ENCODE measurements around the gene SNRPA.

GRCh38 chr19:40705950-40706619, 44.9 kb upstream of the SNRPA start:
- TF ChIP-seq EP300 (IDR thresholded peaks at IDR 0.05; ENCODE audit: borderline replicate concordance) (no peak), FOXM1 (IDR thresholded peaks at IDR 0.05; ENCODE audit: borderline replicate concordance, low read depth) (no peak), ZBTB7A (IDR thresholded peaks at IDR 0.05; ENCODE audit: low read depth) (no peak), TCF12 (IDR thresholded peaks at IDR 0.05; ENCODE audit: low read depth) (no peak), CEBPB (IDR thresholded peaks at IDR 0.05) (no peak), MAX (IDR thresholded peaks at IDR 0.05) (no peak), YY1 (IDR thresholded peaks at IDR 0.05; ENCODE audit: low read depth) (no peak), TEAD4 (IDR thresholded peaks at IDR 0.05) (no peak)
- TF ChIP-seq, protein P1, sequence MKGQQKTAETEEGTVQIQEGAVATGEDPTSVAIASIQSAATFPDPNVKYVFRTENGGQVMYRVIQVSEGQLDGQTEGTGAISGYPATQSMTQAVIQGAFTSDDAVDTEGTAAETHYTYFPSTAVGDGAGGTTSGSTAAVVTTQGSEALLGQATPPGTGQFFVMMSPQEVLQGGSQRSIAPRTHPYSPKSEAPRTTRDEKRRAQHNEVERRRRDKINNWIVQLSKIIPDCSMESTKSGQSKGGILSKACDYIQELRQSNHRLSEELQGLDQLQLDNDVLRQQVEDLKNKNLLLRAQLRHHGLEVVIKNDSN (IDR thresholded peaks at IDR 0.05), result no peak

Data from Ishikawa (cell line).